ENCODE results near the gene ABI1. TPM values are rescaled to one million over a fixed set of nuclear protein-coding genes. Genes with fewer than 3 reads are reported as not detected.

The ABI1 gene
- total and polyA plus RNA-seq, 2 of the 13 experiments (the other 11 are each of a cell fraction or from before 2014, with no cell fraction given) = 20.9 to 22.9 TPM

- H3K79me2 ChIP-seq (ENCODE audit: insufficient read depth, low read length) = peaks cover 46% of the 10 kb centered on the region
- CTCF ChIA-PET (ENCODE audit: low intra/inter-chr PET ratio, low total read pairs) = no interaction called here
Observed at GRCh38 chr10:26831936-26832335, 28.8 kb downstream of the ABI1 start.

GRCh38 chr10:26829810-26830515 is 30.8 kb downstream of the ABI1 start:
- Histone ChIP-seq H3K79me2 (ENCODE audit: insufficient read depth, low read length) (peaks cover 31% of the 10 kb centered on the region), H3K4me2 (ENCODE audit: low read depth, low read length) (no peak overlapping the region), H3K4me3 (replicated peaks in 1 of 3; ENCODE audit: insufficient read depth in 1 of 3, low read depth in 2 of 3, low read length in 3 of 3) (no peak overlapping the region), H3K9ac (ENCODE audit: insufficient read depth, low read depth, low read length) (no peak overlapping the region), H2AFZ (ENCODE audit: low read length) (no peak overlapping the region), H3K36me3 (replicated peaks in 1 of 2; ENCODE audit: control insufficient read depth in 1 of 2, insufficient read depth in 2 of 2, low read length in 2 of 2) (no peaks in the 10 kb centered on the region), H3K27ac (ENCODE audit: extremely low read length, insufficient read depth, low read length) (no peak overlapping the region), H4K20me1 (ENCODE audit: insufficient read depth, low read length) (0 out of 2 replicates have a peak, but pooled peaks cover 7% of the 10 kb centered on the region), H3K4me1 (ENCODE audit: insufficient read depth, low read length) (no peaks in the 10 kb centered on the region), H3K9me3 (ENCODE audit: low read length) (no peaks in the 10 kb centered on the region), H3K27me3 (ENCODE audit: control insufficient read depth in 1 of 2, insufficient read depth in 2 of 2, low read length in 2 of 2) (no peaks in the 10 kb centered on the region)
- POLR2A ChIA-PET = no interaction called here
- no peak for ATAC-seq
- in situ Hi-C loops (cut with HindIII; ENCODE audit: extremely low pct_ligation_motif_present, low pct_unique_long_range_greater_than_20kb) = no loop called here
- no peak for TF ChIP-seq ZNF503 (CRISPR knock-in tag; IDR thresholded peaks at IDR 0.05)
- no peak for TF ChIP-seq ZFP41 (CRISPR knock-in tag; IDR thresholded peaks at IDR 0.05; ENCODE audit: borderline replicate concordance)
- no peak for TF ChIP-seq ZBTB21 (CRISPR knock-in tag; IDR thresholded peaks at IDR 0.05)
- TF ChIP-seq ZNF296 (CRISPR knock-in tag; conservative IDR thresholded peaks at IDR 0.05) = no peak
- CTCF ChIA-PET (ENCODE audit: low intra/inter-chr PET ratio, low total read pairs) = no interaction called here
- no peak for DNase-seq (ENCODE audit: low spot score)
- no peak for FAIRE-seq
- intact Hi-C loops (cut with micrococcal nuclease; ENCODE audit: unreplicated experiment) = no loop called here
- WGBS (ENCODE audit: low lambda C conversion rate) = 98% methylated on average over 5 of the region's 5 CpGs
- no TSS peak for BruUV-seq (replicated peaks)

More at GRCh38 chr10:26831936-26832335, 28.8 kb downstream of the ABI1 start:
- H3K27me3 ChIP-seq (ENCODE audit: control insufficient read depth in 1 of 2, insufficient read depth in 2 of 2, low read length in 2 of 2) = no peaks in the 10 kb centered on the region
- ATAC-seq (no peak), FAIRE-seq (no peak), DNase-seq (ENCODE audit: low spot score) (no peak)
- intact Hi-C loops (cut with micrococcal nuclease; ENCODE audit: unreplicated experiment) = no loop called here
- no peak overlapping the region for H3K4me3 ChIP-seq (replicated peaks in 1 of 3; ENCODE audit: insufficient read depth in 1 of 3, low read depth in 2 of 3, low read length in 3 of 3)
- H3K4me2 ChIP-seq (ENCODE audit: low read depth, low read length) = no peak overlapping the region
- TF ChIP-seq E2F5 (CRISPR knock-in tag; conservative IDR thresholded peaks at IDR 0.05) (no peak), MAFK (conservative IDR thresholded peaks at IDR 0.05 in 1 of 2, IDR thresholded peaks at IDR 0.05 in 1 of 2; ENCODE audit: low read length in 2 of 2) (peak; percentile 43 to 65; a peak in 3 of 4 replicates), MAFF (IDR thresholded peaks at IDR 0.05; ENCODE audit: low read depth, low read length) (peak; percentile 21; the same call in 1 of the 2 replicates)
- H2AFZ ChIP-seq (ENCODE audit: low read length) = no peak overlapping the region
- BruUV-seq (replicated peaks) = no TSS peak
- no peaks in the 10 kb centered on the region for H3K4me1 ChIP-seq (ENCODE audit: insufficient read depth, low read length)
- no peaks in the 10 kb centered on the region for H3K36me3 ChIP-seq (replicated peaks in 1 of 2; ENCODE audit: control insufficient read depth in 1 of 2, insufficient read depth in 2 of 2, low read length in 2 of 2)
- no peak overlapping the region for H3K27ac ChIP-seq (ENCODE audit: extremely low read length, insufficient read depth, low read length)
- POLR2A ChIA-PET = no interaction called here
- in situ Hi-C loops (cut with HindIII; ENCODE audit: extremely low pct_ligation_motif_present, low pct_unique_long_range_greater_than_20kb) = no loop called here
- H3K9me3 ChIP-seq (ENCODE audit: low read length) = no peaks in the 10 kb centered on the region
- H3K9ac ChIP-seq (ENCODE audit: insufficient read depth, low read depth, low read length) = no peak overlapping the region
- 96% methylated on average over 6 of the region's 6 CpGs for WGBS (ENCODE audit: low lambda C conversion rate)
- H4K20me1 ChIP-seq (ENCODE audit: insufficient read depth, low read length) = 0 out of 2 replicates have a peak, but pooled peaks cover 7% of the 10 kb centered on the region
